ENCODE data around the gene ARID1A. TPM values are rescaled to one million over a fixed set of nuclear protein-coding genes. Genes with fewer than 3 reads are reported as not detected.

The ARID1A gene
- total RNA-seq, 1 experiment from 2014 or later: 17.2 TPM

GRCh38 chr1:26726784-26727183 lies 31.0 kb downstream of the ARID1A start:
- no peak for DNase-seq (ENCODE audit: low read depth)

GRCh38 chr1:26727476-26727875 lies 31.7 kb downstream of the ARID1A start:
- DNase-seq (ENCODE audit: low read depth): no peak

GRCh38 chr1:26728645-26729044 lies 32.8 kb downstream of the ARID1A start:
- DNase-seq (ENCODE audit: low read depth): no peak

GRCh38 chr1:26729633-26730032 lies 33.8 kb downstream of the ARID1A start:
- DNase-seq (ENCODE audit: low read depth): no peak

GRCh38 chr1:26730695-26731094 lies 34.9 kb downstream of the ARID1A start:
- no peak for DNase-seq (ENCODE audit: low read depth)

GRCh38 chr1:26731233-26731902 lies 35.6 kb downstream of the ARID1A start:
- DNase-seq (ENCODE audit: low read depth): no peak

GRCh38 chr1:26733392-26733791 lies 37.6 kb downstream of the ARID1A start:
- DNase-seq (ENCODE audit: low read depth): no peak

GRCh38 chr1:26733982-26734381 lies 38.2 kb downstream of the ARID1A start:
- DNase-seq (ENCODE audit: low read depth): peak; percentile 71

- DNase-seq (ENCODE audit: low read depth): no peak
These were observed 38.8 kb downstream of the ARID1A start for GRCh38 chr1:26734501-26735058.

- no peak for DNase-seq (ENCODE audit: low read depth)
These were observed 43.6 kb downstream of the ARID1A start for GRCh38 chr1:26739329-26739914.

- no peak for DNase-seq (ENCODE audit: low read depth)
These were observed 44.3 kb downstream of the ARID1A start for GRCh38 chr1:26740023-26740634.

- DNase-seq (ENCODE audit: low read depth): no peak
These were observed 45.1 kb downstream of the ARID1A start for GRCh38 chr1:26740952-26741351.

GRCh38 chr1:26743426-26744059 lies 47.7 kb downstream of the ARID1A start:
- no peak for DNase-seq (ENCODE audit: low read depth)

GRCh38 chr1:26744075-26744959 lies 48.5 kb downstream of the ARID1A start:
- peak; percentile 99 for DNase-seq (ENCODE audit: low read depth)

- DNase-seq (ENCODE audit: low read depth): no peak
These were observed 49.4 kb downstream of the ARID1A start for GRCh38 chr1:26745191-26745590.

- DNase-seq (ENCODE audit: low read depth): no peak
These were observed 51.2 kb downstream of the ARID1A start for GRCh38 chr1:26747048-26747447.

GRCh38 chr1:26748351-26748750 lies 52.5 kb downstream of the ARID1A start:
- DNase-seq (ENCODE audit: low read depth): no peak

- no peak for DNase-seq (ENCODE audit: low read depth)
These were observed 53.6 kb downstream of the ARID1A start for GRCh38 chr1:26749458-26749857.

- DNase-seq (ENCODE audit: low read depth): no peak
These were observed 54.6 kb downstream of the ARID1A start for GRCh38 chr1:26750428-26750827.

GRCh38 chr1:26752519-26752918 lies 56.7 kb downstream of the ARID1A start:
- no peak for DNase-seq (ENCODE audit: low read depth)

Data from HT1080 (cell line).